MM.1S (cell line): ENCODE results near the gene TRIM63.

ENCODE experiments used
- DNase-seq: peaks from one replicate; pipeline ENCODE4 v3.0.0-alpha.2; 2015
- H2AFZ ChIP-seq: fragments of 300-600 bp; sonication (generic); 2 replicates; pipeline ENCODE4 v1.6.0; 2016; ENCODE audit warnings: antibody characterized with exemption, low read length
- H3F3A ChIP-seq: fragments of 300-600 bp; sonication (generic); 2 replicates; pipeline ENCODE4 v1.6.1; 2016; ENCODE audit warnings: mild to moderate bottlenecking, antibody characterized with exemption, low read length, moderate library complexity, mixed read lengths; ENCODE audit not compliant: insufficient read depth
- H3K27ac ChIP-seq: fragments of 300-600 bp; sonication (generic); 2 replicates; pipeline ENCODE4 v1.5.1; 2016; ENCODE audit warnings: mild to moderate bottlenecking, low read length
- H3K27me3 ChIP-seq: fragments of 300-600 bp; sonication (generic); replicated peaks from 2 replicates; pipeline ENCODE4 v1.6.0; 2016; ENCODE audit warnings: low read length; ENCODE audit not compliant: insufficient read depth
- H3K36me3 ChIP-seq: fragments of 300-600 bp; sonication (generic); replicated peaks from 2 replicates; pipeline ENCODE4 v1.6.1; 2016; ENCODE audit warnings: mild to moderate bottlenecking, low read length, mixed read lengths; ENCODE audit not compliant: insufficient read depth
- H3K4me1 ChIP-seq: fragments of 300-600 bp; sonication (generic); 2 replicates; pipeline ENCODE4 v1.6.1; 2016; ENCODE audit warnings: low read length, mixed read lengths
- H3K4me2 ChIP-seq: fragments of 300-600 bp; sonication (generic); 2 replicates; pipeline ENCODE4 v1.6.0; 2016; ENCODE audit warnings: low read depth, low read length
- H3K4me3 ChIP-seq: fragments of 300-600 bp; sonication (generic); 2 replicates; pipeline ENCODE4 v1.5.1; 2016; ENCODE audit warnings: low read length, mixed read lengths
- H3K79me2 ChIP-seq: fragments of 300-600 bp; sonication (generic); 2 replicates; pipeline ENCODE4 v1.6.1; 2016; ENCODE audit warnings: mixed run types, low read length, mixed read lengths
- H3K9ac ChIP-seq: fragments of 300-600 bp; sonication (generic); 2 replicates; pipeline ENCODE4 v1.6.1; 2016; ENCODE audit warnings: low read length, mixed read lengths
- H3K9me2 ChIP-seq: fragments of 300-600 bp; sonication (generic); replicated peaks from 2 replicates; pipeline ENCODE4 v1.6.1; 2016; ENCODE audit warnings: mild to moderate bottlenecking, low read length, mixed read lengths; ENCODE audit not compliant: insufficient read depth
- H3K9me3 ChIP-seq: fragments of 300-600 bp; sonication (generic); replicated peaks from 2 replicates; pipeline ENCODE4 v1.6.1; 2016; ENCODE audit warnings: mild to moderate bottlenecking, low read length, mixed read lengths; ENCODE audit not compliant: insufficient read depth
- H4K20me1 ChIP-seq: fragments of 300-600 bp; sonication (generic); 2 replicates; pipeline ENCODE4 v1.6.1; 2016; ENCODE audit warnings: mild to moderate bottlenecking, low read length, moderate library complexity, mixed read lengths; ENCODE audit not compliant: insufficient read depth
- CTCF ChIP-seq: fragments of 300-600 bp; sonication (generic); IDR thresholded peaks from 2 replicates; pipeline ENCODE4 v1.5.1; 2016; ENCODE audit warnings: antibody characterized with exemption, low read length, mixed read lengths
- EZH2 ChIP-seq: fragments of 300-600 bp; sonication (generic); optimal IDR thresholded peaks from 2 replicates; pipeline ENCODE3; 2017; ENCODE audit warnings: low read depth, mild to moderate bottlenecking, antibody characterized with exemption, low read length, mixed read lengths
- EZH2phosphoT487 ChIP-seq: fragments of 300-600 bp; sonication (generic); IDR thresholded peaks from 2 replicates; pipeline ENCODE4 v1.6.1; 2018; ENCODE audit warnings: antibody characterized with exemption, low read length

The TRIM63 gene

GRCh38 chr1:26015358-26015757 lies 52.1 kb downstream of the TRIM63 start:
- Histone ChIP-seq H3F3A (no peaks in the 10 kb centered on the region), H3K9ac (no peak overlapping the region), H3K79me2 (no peaks in the 10 kb centered on the region), H2AFZ (no peak overlapping the region), H3K4me1 (peaks cover 6% of the 10 kb centered on the region; the same call in 1 of the 2 replicates), H3K9me3 (no peaks in the 10 kb centered on the region), H4K20me1 (no peaks in the 10 kb centered on the region), H3K36me3 (no peaks in the 10 kb centered on the region), H3K27ac (no peak overlapping the region), H3K9me2 (no peaks in the 10 kb centered on the region), H3K27me3 (no peaks in the 10 kb centered on the region), H3K4me3 (no peak overlapping the region), H3K4me2 (no peak overlapping the region)
- no peak for TF ChIP-seq EZH2
- TF ChIP-seq CTCF: no peak
- no peak for TF ChIP-seq EZH2phosphoT487
- no peak for DNase-seq

- H3K4me1 ChIP-seq: no peaks in the 10 kb centered on the region
- no peak overlapping the region for H3K27ac ChIP-seq
- no peaks in the 10 kb centered on the region for H3K36me3 ChIP-seq
- no peaks in the 10 kb centered on the region for H4K20me1 ChIP-seq
- H3K9me2 ChIP-seq: no peaks in the 10 kb centered on the region
- H3K27me3 ChIP-seq: no peaks in the 10 kb centered on the region
- no peak overlapping the region for H3K9ac ChIP-seq
- TF ChIP-seq EZH2phosphoT487: no peak
- TF ChIP-seq CTCF: no peak
- no peaks in the 10 kb centered on the region for H3K79me2 ChIP-seq
- no peak overlapping the region for H3K4me2 ChIP-seq
- no peak for DNase-seq
- no peak overlapping the region for H3K4me3 ChIP-seq
- no peak overlapping the region for H2AFZ ChIP-seq
- no peaks in the 10 kb centered on the region for H3K9me3 ChIP-seq
- no peaks in the 10 kb centered on the region for H3F3A ChIP-seq
These were observed 53.3 kb downstream of the TRIM63 start for GRCh38 chr1:26014179-26014578.

GRCh38 chr1:26012864-26013263 lies 54.6 kb downstream of the TRIM63 start:
- no peaks in the 10 kb centered on the region for H3F3A ChIP-seq
- H3K27me3 ChIP-seq: no peaks in the 10 kb centered on the region
- no peaks in the 10 kb centered on the region for H3K9me2 ChIP-seq
- TF ChIP-seq CTCF (no peak), EZH2phosphoT487 (no peak), EZH2 (no peak)
- DNase-seq: no peak
- H2AFZ ChIP-seq: no peak overlapping the region
- no peak overlapping the region for H3K4me2 ChIP-seq
- no peak overlapping the region for H3K4me3 ChIP-seq
- no peaks in the 10 kb centered on the region for H3K9me3 ChIP-seq
- no peak overlapping the region for H3K9ac ChIP-seq
- no peaks in the 10 kb centered on the region for H3K36me3 ChIP-seq
- no peaks in the 10 kb centered on the region for H3K4me1 ChIP-seq
- H3K79me2 ChIP-seq: no peaks in the 10 kb centered on the region
- no peak overlapping the region for H3K27ac ChIP-seq
- no peaks in the 10 kb centered on the region for H4K20me1 ChIP-seq
